ENCODE results near the gene TENM4. TPM values are rescaled to one million over a fixed set of nuclear protein-coding genes. Genes with fewer than 3 reads are reported as not detected.

Gene TENM4
- total and polyA plus RNA-seq, 2 of the 8 experiments (the other 6 are each of a cell fraction or from before 2014, with no cell fraction given) = 3.5 to 7.2 TPM

DNA sequence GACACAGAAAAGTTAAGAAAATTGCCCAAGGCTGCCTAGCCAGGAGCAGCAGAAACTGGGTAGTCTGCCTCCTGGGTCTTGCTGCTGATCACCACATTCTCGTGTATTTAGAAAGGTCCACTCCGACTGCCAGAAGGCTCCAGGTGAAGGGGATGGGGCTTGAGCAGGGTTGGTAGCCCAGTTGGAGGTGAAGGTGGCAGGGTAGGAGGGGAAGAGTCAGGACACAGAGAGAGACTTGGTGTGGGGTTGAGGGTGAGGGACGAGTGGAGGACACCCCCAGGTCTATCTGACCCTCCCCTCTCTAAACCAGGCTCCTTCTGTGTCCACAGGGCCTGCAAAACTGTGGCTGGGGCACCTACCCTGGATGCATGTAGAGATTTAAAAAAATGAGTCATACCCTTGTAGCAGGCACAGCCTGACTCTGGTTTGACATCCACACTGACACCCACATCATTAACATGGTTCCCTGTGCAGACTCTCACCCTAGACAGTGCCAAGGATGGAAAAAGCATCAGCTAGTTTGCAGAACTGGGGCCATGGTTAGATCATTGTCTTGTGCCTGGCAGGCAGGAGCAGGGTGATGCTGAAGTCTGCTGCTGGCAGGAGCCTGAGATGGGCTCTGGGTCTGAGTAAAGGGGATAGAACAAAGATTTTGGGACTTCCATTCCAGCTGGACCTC, 273.2 kb downstream of the TENM4 start:
- H2BK20ac ChIP-seq (ENCODE audit: low read length) = no peak overlapping the region
- WGBS, 2 experiments (ENCODE audit: extremely low coverage in 1 of 2, insufficient coverage in 1 of 2, insufficient read length in 1 of 2, insufficient replicate concordance in 2 of 2, low coverage in 1 of 2, low lambda C conversion rate in 2 of 2, missing lambda C conversion rate in 1 of 2) = 83% methylated on average over 2 of the region's 3 CpGs; no CpG with 5 or more reads in 1 of the 2 experiments
- no peak overlapping the region for H4K91ac ChIP-seq (replicated peaks; ENCODE audit: insufficient read length, low read length)
- no peak overlapping the region for H3K4me3 ChIP-seq (ENCODE audit: extremely low read depth in 1 of 4, insufficient read depth in 2 of 4, low read depth in 3 of 4, low read length in 4 of 4)
- no peaks in the 10 kb centered on the region for H3K79me1 ChIP-seq (ENCODE audit: low read depth, low read length)
- H3K27ac ChIP-seq (ENCODE audit: low read depth, low read length) = no peak overlapping the region; the same call in 1 of the 2 replicates
- DNase-seq (ENCODE audit: low read depth in 1 of 2, low spot score in 2 of 2) = no peak
- H3K23ac ChIP-seq (ENCODE audit: insufficient read length) = no peak overlapping the region
- POLR2A ChIA-PET (ENCODE audit: partially characterized antibody) = no interaction called here
- H3K9ac ChIP-seq (replicated peaks in 1 of 4; ENCODE audit: extremely low read depth in 1 of 4, low read depth in 3 of 4, low read length in 3 of 4) = no peak overlapping the region
- no peak overlapping the region for H3K18ac ChIP-seq (ENCODE audit: extremely low read depth, low read length)
- no peak overlapping the region; the same call in 1 of the 2 replicates for H4K8ac ChIP-seq (ENCODE audit: extremely low read depth, insufficient read depth, low read length)
- no peak overlapping the region for H2BK120ac ChIP-seq (replicated peaks; ENCODE audit: low read depth, low read length)
- no peaks in the 10 kb centered on the region; the same call in 1 of the 2 replicates for H3K23me2 ChIP-seq (ENCODE audit: low read depth, low read length)
- H4K5ac ChIP-seq (ENCODE audit: insufficient read length, low read depth, low read length) = no peak overlapping the region
- H2BK15ac ChIP-seq (ENCODE audit: low read length) = no peak overlapping the region
- H2BK12ac ChIP-seq (ENCODE audit: low read depth, low read length) = no peak overlapping the region
- H3K79me2 ChIP-seq (ENCODE audit: control insufficient read depth in 1 of 2, insufficient read depth in 2 of 2, low read length in 2 of 2) = no peaks in the 10 kb centered on the region
- H3K56ac ChIP-seq (replicated peaks; ENCODE audit: insufficient read length, low read depth, low read length) = no peak overlapping the region
- no peak overlapping the region for H3K4me2 ChIP-seq (ENCODE audit: insufficient read depth in 1 of 2, low read depth in 2 of 2, low read length in 2 of 2)
- no peak overlapping the region for H3K4ac ChIP-seq (replicated peaks; ENCODE audit: insufficient read length, low read depth, low read length)
- no peak overlapping the region for H3K14ac ChIP-seq (ENCODE audit: insufficient read length)
- FAIRE-seq = no peak
- H3K36me3 ChIP-seq (ENCODE audit: control insufficient read depth in 2 of 4, insufficient read depth in 4 of 4, low read length in 3 of 4) = no peaks in the 10 kb centered on the region
- no peaks in the 10 kb centered on the region for H4K20me1 ChIP-seq (replicated peaks in 1 of 2; ENCODE audit: control insufficient read depth in 1 of 2, insufficient read depth in 2 of 2, low read length in 2 of 2)
- no peaks in the 10 kb centered on the region for H3K4me1 ChIP-seq (replicated peaks in 1 of 4; ENCODE audit: control insufficient read depth in 3 of 4, insufficient read depth in 4 of 4, low read length in 3 of 4)
- H3K9me3 ChIP-seq (ENCODE audit: insufficient read depth in 2 of 2, low read depth in 1 of 2, low read length in 1 of 2) = no peaks in the 10 kb centered on the region
- H2AK5ac ChIP-seq (ENCODE audit: low read depth, low read length) = no peak overlapping the region
- CTCF ChIA-PET (ENCODE audit: partially characterized antibody) = interaction anchor here (0.9 to 1.4 kb wide), 2 partner anchors 9 to 521 kb away, joined by 3 read pairs; no protein-coding TSS in a partner anchor
- TF ChIP-seq ZNF274 (IDR thresholded peaks at IDR 0.05; ENCODE audit: borderline replicate concordance, extremely low read depth, low read length) (no peak), KDM4A (IDR thresholded peaks at IDR 0.05; ENCODE audit: low read depth, low read length, severe bottlenecking) (no peak), CBX5 (IDR thresholded peaks at IDR 0.05; ENCODE audit: low read depth, low read length) (no peak)
- H3K27me3 ChIP-seq (replicated peaks in 1 of 4; ENCODE audit: control insufficient read depth in 3 of 4, extremely low read depth in 1 of 4, insufficient read depth in 3 of 4, low read length in 3 of 4) = no peaks in the 10 kb centered on the region
- no peak overlapping the region for H2AFZ ChIP-seq (ENCODE audit: low read length)
- H2BK5ac ChIP-seq (ENCODE audit: low read depth, low read length) = no peak overlapping the region
